Gastrocnemius medialis (tissue), 4 donors: ENCODE measurements around the gene LOXL3.

Experiments used
- CTCF ChIP-seq, 5 experiments: fragments of 450-650 bp in 3 of 5; fragments of 200-600 bp in 2 of 5; sonication (generic) in 2 of 5; IDR thresholded peaks in 4 of 5; conservative IDR thresholded peaks in 1 of 5; 1 replicate in 4 of 5; 2 replicates in 1 of 5; pipeline ENCODE4 v1.5.1; 2016 to 2019; ENCODE audit warnings: antibody characterized with exemption in 5 of 5, mild to moderate bottlenecking in 3 of 5, moderate library complexity in 3 of 5
- POLR2A ChIP-seq, 2 donors: fragments of 450-650 bp; IDR thresholded peaks; one replicate each; pipeline ENCODE4 v1.6.1; 2017; ENCODE audit warnings: antibody characterized with exemption in 2 of 2, mild to moderate bottlenecking in 2 of 2, moderate library complexity in 2 of 2

GRCh38 chr2:74576863-74577229 is 23.1 kb upstream of the LOXL3 start:
- TF ChIP-seq CTCF (IDR thresholded peaks at IDR 0.05 in 4 of 5, conservative IDR thresholded peaks at IDR 0.05 in 1 of 5) (no peak), POLR2A (IDR thresholded peaks at IDR 0.05) (no peak)
